Stimulated activated CD4-positive, alpha-beta T cell treated with anti-CD3 and anti-CD28 coated beads, Interleukin-12 subunit alpha, Interleukin-12 subunit beta, amount 100 ng/mL, for 24 hours (primary cell): ENCODE results near the gene KBTBD13.

Experiments
- DNase-seq, 2 experiments: peaks; one replicate each; pipeline ENCODE4 v3.0.0-alpha.2; 2020; ENCODE audit warnings: low read depth in 2 of 2

The KBTBD13 gene

GRCh38 chr15:65110676-65111292, 34.2 kb downstream of the KBTBD13 start:
- DNase-seq, result no peak

GRCh38 chr15:65115086-65115485, 38.5 kb downstream of the KBTBD13 start, which contains the start of gene UBAP1L:
UBAP1L (minus strand) TSS chr15:65115200; CDS start chr15:65106215, 8,985 bp downstream.
- no peak for DNase-seq

- no peak for DNase-seq
Observed at GRCh38 chr15:65115542-65115941, 39.0 kb downstream of the KBTBD13 start.
